A549 (cell line): ENCODE results near the gene ANKRD29. TPM values are rescaled to one million over a fixed set of nuclear protein-coding genes. Genes with fewer than 3 reads are reported as not detected.

Source experiments
- ATAC-seq, 2 experiments: fragments of 200-7000 bp in 1 of 2; fragments of >200 bp in 1 of 2; cut with Nextera tagmentation in 1 of 2; cut with Tn5 transposase in 1 of 2; 3 replicates each; pipeline versions ENCODE4 v1.8.0 to v1.9.1; 2018 to 2020; ENCODE audit warnings: mild to moderate bottlenecking in 1 of 2, moderate library complexity in 1 of 2
- CTCF ChIA-PET: fragments of 300-600 bp; sonication (Branson Sonifier 250); formaldehyde crosslinking; extraction: SDS; loops from one replicate; lab custom pipeline; 2021; ENCODE audit warnings: antibody characterized with exemption, inconsistent platforms; lab: Yijun Ruan, JAX
- POLR2A ChIA-PET: fragments of 350-600 bp; formaldehyde crosslinking; extraction: SDS; loops from one replicate; lab custom pipeline; 2021; ENCODE audit warnings: antibody characterized with exemption, inconsistent platforms; lab: Yijun Ruan, JAX
- DNase-seq, 2 experiments: peaks; one replicate each; pipeline versions ENCODE4 v3.0.0 to v3.0.0-alpha.2; 2011 to 2016; ENCODE audit warnings: low read depth in 1 of 2, low spot score in 1 of 2
- FAIRE-seq: peaks from 2 replicates; lab custom pipeline; 2011; peaks lifted over from hg19 to GRCh38; lab: Jason Lieb, UNC
- H3K27ac ChIP-seq, 2 experiments: fragments of >200 bp; sonication (Bioruptor Twin); formaldehyde crosslinking; 3 replicates each; pipeline ENCODE4 v1.5.1; 2016 to 2017
- H3K4me1 ChIP-seq: fragments of >200 bp; sonication (Bioruptor Twin); formaldehyde crosslinking; 3 replicates; pipeline ENCODE4 v1.6.1; 2016
- H3K4me2 ChIP-seq: fragments of >200 bp; sonication (Bioruptor Twin); formaldehyde crosslinking; 3 replicates; pipeline ENCODE4 v1.6.1; 2016
- H3K4me3 ChIP-seq: fragments of >200 bp; sonication (Bioruptor Twin); formaldehyde crosslinking; 3 replicates; pipeline ENCODE4 v1.5.1; 2016
- H3K9me3 ChIP-seq: fragments of >200 bp; sonication (Bioruptor Twin); formaldehyde crosslinking; 3 replicates; pipeline ENCODE4 v1.6.1; 2016
- ATOH8 ChIP-seq: fragments of 250-450 bp; sonication (Bioruptor Pico); IDR thresholded peaks from 2 replicates; pipeline ENCODE4 v1.5.0; 2020; ENCODE audit warnings: low read depth, mild to moderate bottlenecking, moderate library complexity
- BHLHE40 ChIP-seq: IDR thresholded peaks from 2 replicates; pipeline ENCODE4 v1.6.1; 2012; ENCODE audit warnings: low read depth, low read length, inconsistent platforms
- CBX8 ChIP-seq: fragments of 200-600 bp; sonication (generic); IDR thresholded peaks from 2 replicates; pipeline ENCODE4 v1.6.1; 2016
- CEBPB ChIP-seq, 2 experiments: fragments of >200 bp in 1 of 2; sonication (Bioruptor Twin) in 1 of 2; formaldehyde crosslinking in 1 of 2; IDR thresholded peaks; 2 replicates each; pipeline ENCODE4 v1.6.1; 2012 to 2016
- CHD2 ChIP-seq: fragments of 150-350 bp; IDR thresholded peaks from 2 replicates; pipeline ENCODE4 v1.6.1; 2014; ENCODE audit warnings: low read length; ENCODE audit not compliant: partially characterized antibody
- FOSB ChIP-seq: fragments of 250-450 bp; sonication (Bioruptor Pico); IDR thresholded peaks from 2 replicates; pipeline ENCODE4 v1.5.0; 2020; ENCODE audit warnings: mild to moderate bottlenecking, moderate library complexity
- GATA3 ChIP-seq: IDR thresholded peaks from 2 replicates; pipeline ENCODE4 v1.6.1; 2012; ENCODE audit warnings: borderline replicate concordance
- HOXB13 ChIP-seq: fragments of 250-450 bp; sonication (Bioruptor Pico); IDR thresholded peaks from 2 replicates; pipeline ENCODE4 v1.5.0; 2020; ENCODE audit warnings: low read depth, mild to moderate bottlenecking, moderate library complexity
- JUN ChIP-seq, 2 experiments: fragments of >200 bp; sonication (Bioruptor Twin); formaldehyde crosslinking; IDR thresholded peaks; 2 replicates in 1 of 2; 3 replicates in 1 of 2; pipeline ENCODE4 v1.6.1; 2016 to 2017
- JUNB ChIP-seq: fragments of >200 bp; sonication (Bioruptor Twin); formaldehyde crosslinking; IDR thresholded peaks from 2 replicates; pipeline ENCODE4 v1.6.1; 2016
- MAFK ChIP-seq: fragments of 450-650 bp; IDR thresholded peaks from 2 replicates; pipeline ENCODE4 v1.6.1; 2014; ENCODE audit not compliant: partially characterized antibody
- MAX ChIP-seq: IDR thresholded peaks from 2 replicates; pipeline ENCODE4 v1.6.1; 2012
- POLR2A ChIP-seq: IDR thresholded peaks from 2 replicates; pipeline ENCODE4 v1.6.1; 2012; ENCODE audit warnings: mild to moderate bottlenecking, low read length
- RCOR1 ChIP-seq: fragments of 150-350 bp; IDR thresholded peaks from 2 replicates; pipeline ENCODE4 v1.6.1; 2014; ENCODE audit warnings: antibody characterized with exemption, low read length, low read depth
- SMC3 ChIP-seq: fragments of >200 bp; sonication (Bioruptor Twin); formaldehyde crosslinking; IDR thresholded peaks from 3 replicates; pipeline ENCODE4 v1.6.1; 2018; ENCODE audit warnings: inconsistent platforms
- SREBF2 ChIP-seq: fragments of 450-650 bp; IDR thresholded peaks from 2 replicates; pipeline ENCODE4 v1.6.1; 2014; ENCODE audit warnings: mild to moderate bottlenecking, moderate library complexity
- USF2 ChIP-seq: fragments of 450-650 bp; IDR thresholded peaks from 2 replicates; pipeline ENCODE4 v1.6.1; 2014; ENCODE audit warnings: antibody characterized with exemption
- WGBS: methylation state at CpG from one replicate; pipeline ENCODE4 v1.1.6; 2017; ENCODE audit errors: missing lambda C conversion rate; 5-methylcytosine and 5-hydroxymethylcytosine counted together
- polyA plus RNA-seq, 4 experiments: library from polyadenylated mRNA; depleted of rRNA in 3 of 4; stranded (reverse); fragments of >200 nt; fragmentation: RNase III in 1 of 4; extraction: RNeasy Plus Mini Kit Qiagen cat#74134 plus additional on column Dnase treatment in 1 of 4; gene quantifications; 2 replicates in 3 of 4; 3 replicates in 1 of 4; pipeline ENCODE4 v1.2.3, GENCODE V29; 2011 to 2017
- TF ChIP-seq, protein P1 (sequence below): IDR thresholded peaks from 2 replicates; pipeline ENCODE4 v1.6.1; 2012; ENCODE audit warnings: low read depth, borderline replicate concordance
- TF ChIP-seq, protein P2 (sequence below): fragments of 250-450 bp; sonication (Bioruptor Pico); IDR thresholded peaks from 2 replicates; pipeline ENCODE4 v1.5.0; 2021; ENCODE audit warnings: mild to moderate bottlenecking, moderate library complexity, borderline replicate concordance

ANKRD29 gene
- polyA plus RNA-seq, 2 of the 4 experiments (the other 2 are of a cell fraction) = 12.4 to 25.4 TPM

DNA sequence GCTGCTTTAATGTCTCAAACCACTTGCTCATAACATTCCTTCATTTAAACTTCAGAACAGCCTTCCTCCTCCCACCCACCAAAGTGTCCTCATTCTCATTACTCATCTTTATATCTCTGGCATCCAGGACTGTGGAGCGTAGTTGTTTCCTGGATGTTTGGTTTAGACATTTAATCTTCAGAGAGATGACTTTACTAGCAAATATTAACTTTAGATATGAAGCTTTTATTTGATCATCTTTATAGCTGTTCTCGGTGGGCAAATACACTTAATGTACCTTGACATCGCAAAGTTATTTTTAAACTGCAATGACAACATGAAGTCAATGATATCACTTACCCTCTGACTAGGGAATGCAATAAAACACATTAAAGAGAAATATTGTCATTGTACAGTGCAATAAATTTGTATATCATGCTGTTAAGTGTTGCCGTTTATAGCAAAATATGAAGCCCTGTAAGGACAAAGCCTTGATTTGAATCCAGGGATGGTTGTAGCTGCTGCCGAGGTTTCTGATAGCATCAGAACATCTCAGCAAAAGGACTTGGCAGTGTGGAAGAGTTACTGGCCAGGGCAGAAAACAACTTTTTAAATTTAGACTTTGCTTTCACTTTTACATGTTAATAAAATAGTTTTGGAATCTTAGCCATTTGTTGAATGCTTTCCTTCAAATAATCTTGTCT is 21.9 kb upstream of the ANKRD29 start (continued):
- no peak for TF ChIP-seq BHLHE40
- peak; percentile 93 for TF ChIP-seq JUNB
- TF ChIP-seq SMC3 = 0 out of 3 replicates have a peak, but pooled peaks have one; percentile 16
- TF ChIP-seq CEBPB (IDR thresholded peaks at IDR 0.05) = peak; percentile 46 to 62; a peak in 3 of 4 replicates
- TF ChIP-seq, protein P1, sequence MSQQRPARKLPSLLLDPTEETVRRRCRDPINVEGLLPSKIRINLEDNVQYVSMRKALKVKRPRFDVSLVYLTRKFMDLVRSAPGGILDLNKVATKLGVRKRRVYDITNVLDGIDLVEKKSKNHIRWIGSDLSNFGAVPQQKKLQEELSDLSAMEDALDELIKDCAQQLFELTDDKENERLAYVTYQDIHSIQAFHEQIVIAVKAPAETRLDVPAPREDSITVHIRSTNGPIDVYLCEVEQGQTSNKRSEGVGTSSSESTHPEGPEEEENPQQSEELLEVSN = no peak
- 0 out of 2 replicates have a peak, but pooled peaks have one; percentile 34 for TF ChIP-seq MAX

DNA sequence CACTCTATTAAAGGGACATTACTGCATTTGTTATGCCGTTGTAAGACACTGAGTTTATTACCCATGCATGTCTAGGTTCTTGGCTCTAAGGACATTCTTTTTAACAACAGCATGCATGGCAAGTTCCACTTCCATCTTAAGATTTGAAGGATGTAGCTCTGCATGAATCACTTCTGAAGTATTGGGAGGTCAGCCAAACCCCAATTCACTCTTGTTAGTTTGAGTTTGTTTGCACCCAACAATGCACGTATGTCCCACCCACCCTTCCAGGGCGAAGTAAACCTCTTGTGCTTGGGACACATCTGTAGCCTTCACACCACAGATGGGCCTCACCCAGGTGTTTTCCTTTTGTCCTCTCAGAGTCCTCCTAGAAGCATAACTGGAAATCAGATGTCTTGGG is 21.0 kb upstream of the ANKRD29 start:
- FAIRE-seq (no peak), DNase-seq (no peak), ATAC-seq (no peak)
- H3K27ac ChIP-seq = peak overlapping the region; percentile 73 to 74
- ChIA-PET CTCF (interaction anchor here (1.3 to 1.9 kb wide), 2 partner anchors 12 to 62 kb away, joined by 3 to 8 read pairs; no protein-coding TSS in a partner anchor), POLR2A (interaction anchor here (1.5 kb wide), 1 partner anchor 18 kb away, joined by 3 read pairs; no protein-coding TSS in a partner anchor)
- peaks cover 17% of the 10 kb centered on the region for H3K4me1 ChIP-seq
- 0 out of 3 replicates have a peak overlapping the region, but pooled peaks have one; percentile 50 for H3K4me2 ChIP-seq
- no peak for TF ChIP-seq GATA3
- TF ChIP-seq POLR2A = no peak
- TF ChIP-seq ATOH8 (CRISPR knock-in tag) = no peak
- no peak for TF ChIP-seq CHD2
- no peak for TF ChIP-seq SREBF2
- TF ChIP-seq JUNB = no peak
- TF ChIP-seq, protein P2, sequence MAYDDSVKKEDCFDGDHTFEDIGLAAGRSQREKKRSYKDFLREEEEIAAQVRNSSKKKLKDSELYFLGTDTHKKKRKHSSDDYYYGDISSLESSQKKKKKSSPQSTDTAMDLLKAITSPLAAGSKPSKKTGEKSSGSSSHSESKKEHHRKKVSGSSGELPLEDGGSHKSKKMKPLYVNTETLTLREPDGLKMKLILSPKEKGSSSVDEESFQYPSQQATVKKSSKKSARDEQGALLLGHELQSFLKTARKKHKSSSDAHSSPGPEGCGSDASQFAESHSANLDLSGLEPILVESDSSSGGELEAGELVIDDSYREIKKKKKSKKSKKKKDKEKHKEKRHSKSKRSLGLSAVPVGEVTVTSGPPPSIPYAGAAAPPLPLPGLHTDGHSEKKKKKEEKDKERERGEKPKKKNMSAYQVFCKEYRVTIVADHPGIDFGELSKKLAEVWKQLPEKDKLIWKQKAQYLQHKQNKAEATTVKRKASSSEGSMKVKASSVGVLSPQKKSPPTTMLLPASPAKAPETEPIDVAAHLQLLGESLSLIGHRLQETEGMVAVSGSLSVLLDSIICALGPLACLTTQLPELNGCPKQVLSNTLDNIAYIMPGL (CRISPR knock-in tag) = no peak
- TF ChIP-seq CBX8 = no peak
- TF ChIP-seq HOXB13 (CRISPR knock-in tag) = no peak
- TF ChIP-seq USF2 = no peak
- H3K9me3 ChIP-seq = peaks cover 5% of the 10 kb centered on the region; the same call in 2 of the 3 replicates
- WGBS = 30% methylated on average over 3 of the region's 3 CpGs
- H3K4me3 ChIP-seq = no peak overlapping the region

DNA sequence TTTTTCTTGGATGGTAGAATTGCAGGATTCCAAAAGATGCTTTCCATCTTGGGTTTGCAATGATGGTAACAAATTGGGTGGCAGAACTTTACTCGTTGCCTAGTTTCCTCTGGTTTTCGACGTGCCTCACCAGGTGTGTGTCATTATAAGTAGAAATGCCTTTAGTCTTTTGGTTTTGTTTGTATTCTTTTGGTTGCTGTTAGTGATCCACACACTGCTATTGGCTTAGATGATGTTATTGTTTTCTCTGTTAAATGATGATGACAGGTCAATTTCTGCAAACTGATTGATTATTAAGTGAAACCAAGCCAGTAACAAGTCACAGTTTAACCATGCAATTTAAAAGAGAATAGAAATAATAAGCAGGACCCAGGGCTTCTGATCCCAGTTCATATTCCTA is 20.4 kb upstream of the ANKRD29 start:
- POLR2A ChIA-PET = no interaction called here
- DNase-seq = no peak
- TF ChIP-seq RCOR1 (no peak), MAFK (no peak), FOSB (CRISPR knock-in tag) (no peak), POLR2A (no peak), GATA3 (no peak), JUN (IDR thresholded peaks at IDR 0.05) (no peak)
- Histone ChIP-seq H3K4me3 (no peak overlapping the region), H3K4me2 (no peak overlapping the region), H3K4me1 (peaks cover 12% of the 10 kb centered on the region), H3K9me3 (peaks cover 5% of the 10 kb centered on the region; the same call in 2 of the 3 replicates), H3K27ac (peak overlapping the region; percentile 73 to 74; a peak in 4 of 6 replicates)
- CTCF ChIA-PET = interaction anchor here (1.3 kb wide), 1 partner anchor 13 kb away, joined by 3 read pairs; no protein-coding TSS in a partner anchor
- WGBS = 99% methylated on average over 3 of the region's 3 CpGs
- no peak for ATAC-seq
- no peak for FAIRE-seq
